ENCODE measurements around the gene ENDOV. TPM values are rescaled to one million over a fixed set of nuclear protein-coding genes. Genes with fewer than 3 reads are reported as not detected.
A peak's percentile ranks its signal among the peaks of the same experiment; 100 is the strongest.

Gene ENDOV
- total and polyA plus RNA-seq, 4 donors: 5.7 to 11.9 (median 8.3) TPM

DNA sequence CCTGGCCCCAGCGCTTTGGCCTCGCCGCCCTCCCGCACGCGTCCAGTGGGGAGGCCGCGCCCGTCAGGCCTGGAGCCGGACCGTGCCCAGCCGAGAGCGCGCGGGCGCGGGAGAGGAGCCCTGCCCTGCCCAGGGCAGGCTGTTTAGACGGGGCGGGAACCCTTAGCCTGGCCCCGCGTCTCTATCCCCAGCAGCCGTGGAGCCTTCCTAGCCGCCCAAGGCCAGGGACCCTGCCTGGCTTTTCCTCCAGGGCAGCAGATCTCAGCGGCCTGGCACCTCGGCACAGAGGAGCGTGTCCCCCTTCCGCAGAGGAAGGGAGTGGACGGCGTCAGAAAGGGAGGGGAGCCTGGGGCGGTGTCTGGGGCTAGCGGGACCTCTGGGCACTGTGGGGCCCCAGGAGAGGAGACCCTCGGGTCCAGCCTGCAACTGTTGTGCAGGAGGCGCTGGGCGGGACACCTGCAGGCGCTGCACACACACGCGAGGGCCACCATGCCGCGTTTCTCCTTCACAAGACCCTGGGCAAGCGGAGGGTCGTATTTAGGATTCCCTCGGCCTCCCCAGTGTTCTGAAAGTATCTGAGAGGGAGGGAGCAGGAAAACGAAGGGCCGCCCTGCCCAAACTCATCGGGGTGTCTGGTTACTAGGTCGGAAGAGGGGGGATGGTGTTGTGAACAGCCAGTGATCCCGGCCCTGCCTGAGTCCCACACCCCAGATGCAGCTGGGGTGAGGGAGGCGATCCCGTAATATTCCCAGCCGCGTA lies 63.7 kb downstream of the ENDOV start:
- H3K9ac ChIP-seq (ENCODE audit: low read depth in 1 of 2, low read length in 2 of 2): no peak overlapping the region
- WGBS: 8% methylated on average over 51 of the region's 51 CpGs
- no peak overlapping the region for H3K27ac ChIP-seq (ENCODE audit: low read depth in 1 of 2, low read length in 2 of 2)
- H3K9me3 ChIP-seq (ENCODE audit: control insufficient read depth in 4 of 4, low read length in 3 of 4): no peaks in the 10 kb centered on the region
- no peaks in the 10 kb centered on the region for H3K36me3 ChIP-seq (ENCODE audit: control insufficient read depth in 4 of 4, insufficient read depth in 3 of 4, low read depth in 1 of 4, low read length in 3 of 4)
- H3K27me3 ChIP-seq (ENCODE audit: control insufficient read depth in 4 of 4, insufficient read depth in 4 of 4, low read length in 3 of 4): peaks cover 0 to 20% (median 4%) of the 10 kb centered on the region in 4 donors
- TF ChIP-seq CTCF (IDR thresholded peaks at IDR 0.05; ENCODE audit: low read depth, low read length, missing input control) (no peak), FOXA2 (IDR thresholded peaks at IDR 0.05) (no peak), JUND (IDR thresholded peaks at IDR 0.05) (no peak), ATF3 (IDR thresholded peaks at IDR 0.05) (no peak), GABPA (IDR thresholded peaks at IDR 0.05 in 1 of 2, conservative IDR thresholded peaks at IDR 0.05 in 1 of 2) (no peak), TAF1 (conservative IDR thresholded peaks at IDR 0.05) (no peak), NR2F2 (IDR thresholded peaks at IDR 0.05) (no peak), RAD21 (IDR thresholded peaks at IDR 0.05) (no peak)
- TF ChIP-seq, protein P1, sequence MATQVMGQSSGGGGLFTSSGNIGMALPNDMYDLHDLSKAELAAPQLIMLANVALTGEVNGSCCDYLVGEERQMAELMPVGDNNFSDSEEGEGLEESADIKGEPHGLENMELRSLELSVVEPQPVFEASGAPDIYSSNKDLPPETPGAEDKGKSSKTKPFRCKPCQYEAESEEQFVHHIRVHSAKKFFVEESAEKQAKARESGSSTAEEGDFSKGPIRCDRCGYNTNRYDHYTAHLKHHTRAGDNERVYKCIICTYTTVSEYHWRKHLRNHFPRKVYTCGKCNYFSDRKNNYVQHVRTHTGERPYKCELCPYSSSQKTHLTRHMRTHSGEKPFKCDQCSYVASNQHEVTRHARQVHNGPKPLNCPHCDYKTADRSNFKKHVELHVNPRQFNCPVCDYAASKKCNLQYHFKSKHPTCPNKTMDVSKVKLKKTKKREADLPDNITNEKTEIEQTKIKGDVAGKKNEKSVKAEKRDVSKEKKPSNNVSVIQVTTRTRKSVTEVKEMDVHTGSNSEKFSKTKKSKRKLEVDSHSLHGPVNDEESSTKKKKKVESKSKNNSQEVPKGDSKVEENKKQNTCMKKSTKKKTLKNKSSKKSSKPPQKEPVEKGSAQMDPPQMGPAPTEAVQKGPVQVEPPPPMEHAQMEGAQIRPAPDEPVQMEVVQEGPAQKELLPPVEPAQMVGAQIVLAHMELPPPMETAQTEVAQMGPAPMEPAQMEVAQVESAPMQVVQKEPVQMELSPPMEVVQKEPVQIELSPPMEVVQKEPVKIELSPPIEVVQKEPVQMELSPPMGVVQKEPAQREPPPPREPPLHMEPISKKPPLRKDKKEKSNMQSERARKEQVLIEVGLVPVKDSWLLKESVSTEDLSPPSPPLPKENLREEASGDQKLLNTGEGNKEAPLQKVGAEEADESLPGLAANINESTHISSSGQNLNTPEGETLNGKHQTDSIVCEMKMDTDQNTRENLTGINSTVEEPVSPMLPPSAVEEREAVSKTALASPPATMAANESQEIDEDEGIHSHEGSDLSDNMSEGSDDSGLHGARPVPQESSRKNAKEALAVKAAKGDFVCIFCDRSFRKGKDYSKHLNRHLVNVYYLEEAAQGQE (IDR thresholded peaks at IDR 0.05): no peak
- TF ChIP-seq, protein P2, sequence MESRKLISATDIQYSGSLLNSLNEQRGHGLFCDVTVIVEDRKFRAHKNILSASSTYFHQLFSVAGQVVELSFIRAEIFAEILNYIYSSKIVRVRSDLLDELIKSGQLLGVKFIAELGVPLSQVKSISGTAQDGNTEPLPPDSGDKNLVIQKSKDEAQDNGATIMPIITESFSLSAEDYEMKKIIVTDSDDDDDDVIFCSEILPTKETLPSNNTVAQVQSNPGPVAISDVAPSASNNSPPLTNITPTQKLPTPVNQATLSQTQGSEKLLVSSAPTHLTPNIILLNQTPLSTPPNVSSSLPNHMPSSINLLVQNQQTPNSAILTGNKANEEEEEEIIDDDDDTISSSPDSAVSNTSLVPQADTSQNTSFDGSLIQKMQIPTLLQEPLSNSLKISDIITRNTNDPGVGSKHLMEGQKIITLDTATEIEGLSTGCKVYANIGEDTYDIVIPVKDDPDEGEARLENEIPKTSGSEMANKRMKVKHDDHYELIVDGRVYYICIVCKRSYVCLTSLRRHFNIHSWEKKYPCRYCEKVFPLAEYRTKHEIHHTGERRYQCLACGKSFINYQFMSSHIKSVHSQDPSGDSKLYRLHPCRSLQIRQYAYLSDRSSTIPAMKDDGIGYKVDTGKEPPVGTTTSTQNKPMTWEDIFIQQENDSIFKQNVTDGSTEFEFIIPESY (IDR thresholded peaks at IDR 0.05): no peak
- peak overlapping the region in 1 of 3 donors; percentile 40 for H3K4me3 ChIP-seq (ENCODE audit: low read depth in 1 of 3, low read length in 3 of 3)
- peaks cover 11 to 32% (median 24%) of the 10 kb centered on the region in 4 donors for H3K4me1 ChIP-seq (ENCODE audit: control insufficient read depth in 4 of 4, insufficient read depth in 4 of 4, low read length in 3 of 4)
- no peak for DNase-seq (ENCODE audit: low spot score)

DNA sequence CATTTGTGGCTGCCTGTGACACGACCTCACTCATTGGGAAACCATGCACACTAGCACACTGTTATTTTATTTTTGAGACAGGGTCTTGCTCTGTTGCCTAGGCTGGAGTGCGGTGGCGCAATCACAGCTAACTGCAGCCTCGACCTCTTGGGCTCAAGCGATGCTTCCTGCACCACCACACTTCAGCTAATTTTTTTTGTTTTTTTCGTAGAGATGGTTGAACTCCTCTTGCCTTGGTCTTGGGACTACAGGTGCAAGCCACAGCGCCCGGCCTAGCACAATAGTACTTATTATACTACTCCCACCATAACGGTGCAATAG lies 64.2 kb downstream of the ENDOV start:
- Histone ChIP-seq H3K4me3 (ENCODE audit: low read depth in 1 of 3, low read length in 3 of 3) (no peak overlapping the region), H3K27me3 (ENCODE audit: control insufficient read depth in 4 of 4, insufficient read depth in 4 of 4, low read length in 3 of 4) (peaks cover 0 to 20% (median 4%) of the 10 kb centered on the region in 4 donors), H3K27ac (ENCODE audit: low read depth in 1 of 2, low read length in 2 of 2) (no peak overlapping the region), H3K9ac (ENCODE audit: low read depth in 1 of 2, low read length in 2 of 2) (no peak overlapping the region), H3K4me1 (ENCODE audit: control insufficient read depth in 4 of 4, insufficient read depth in 4 of 4, low read length in 3 of 4) (peaks cover 11 to 32% (median 24%) of the 10 kb centered on the region in 4 donors), H3K9me3 (ENCODE audit: control insufficient read depth in 4 of 4, low read length in 3 of 4) (no peaks in the 10 kb centered on the region), H3K36me3 (ENCODE audit: control insufficient read depth in 4 of 4, insufficient read depth in 3 of 4, low read depth in 1 of 4, low read length in 3 of 4) (no peaks in the 10 kb centered on the region)
- WGBS: 52% methylated on average over 9 of the region's 9 CpGs
- TF ChIP-seq, protein P1 (IDR thresholded peaks at IDR 0.05): no peak
- no peak for TF ChIP-seq RAD21 (IDR thresholded peaks at IDR 0.05)
- no peak for TF ChIP-seq RXRA (IDR thresholded peaks at IDR 0.05)
- TF ChIP-seq FOXA1 (IDR thresholded peaks at IDR 0.05): no peak
- TF ChIP-seq, protein P2 (IDR thresholded peaks at IDR 0.05): no peak
- TF ChIP-seq JUND (IDR thresholded peaks at IDR 0.05): no peak
- TF ChIP-seq, protein P3, sequence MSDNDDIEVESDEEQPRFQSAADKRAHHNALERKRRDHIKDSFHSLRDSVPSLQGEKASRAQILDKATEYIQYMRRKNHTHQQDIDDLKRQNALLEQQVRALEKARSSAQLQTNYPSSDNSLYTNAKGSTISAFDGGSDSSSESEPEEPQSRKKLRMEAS (IDR thresholded peaks at IDR 0.05): no peak
- TF ChIP-seq EGR1 (IDR thresholded peaks at IDR 0.05; ENCODE audit: low read depth in 2 of 2): no peak
- no peak for TF ChIP-seq FOXA2 (IDR thresholded peaks at IDR 0.05)
- no peak for TF ChIP-seq TAF1 (conservative IDR thresholded peaks at IDR 0.05)
- no peak for TF ChIP-seq YY1 (IDR thresholded peaks at IDR 0.05)
- no peak for TF ChIP-seq HNF4A (conservative IDR thresholded peaks at IDR 0.05)
- TF ChIP-seq HNF4G (IDR thresholded peaks at IDR 0.05): no peak
- DNase-seq (ENCODE audit: low spot score): no peak

All from liver (tissue), 9 donors.